Measurements from ENCODE around the gene KAZN. TPM values are rescaled to one million over a fixed set of nuclear protein-coding genes. Genes with fewer than 3 reads are reported as not detected.

Gene KAZN
- total and polyA plus RNA-seq, 3 donors from 2014 or later: 12.1 to 14.6 (median 13.8) TPM

DNA sequence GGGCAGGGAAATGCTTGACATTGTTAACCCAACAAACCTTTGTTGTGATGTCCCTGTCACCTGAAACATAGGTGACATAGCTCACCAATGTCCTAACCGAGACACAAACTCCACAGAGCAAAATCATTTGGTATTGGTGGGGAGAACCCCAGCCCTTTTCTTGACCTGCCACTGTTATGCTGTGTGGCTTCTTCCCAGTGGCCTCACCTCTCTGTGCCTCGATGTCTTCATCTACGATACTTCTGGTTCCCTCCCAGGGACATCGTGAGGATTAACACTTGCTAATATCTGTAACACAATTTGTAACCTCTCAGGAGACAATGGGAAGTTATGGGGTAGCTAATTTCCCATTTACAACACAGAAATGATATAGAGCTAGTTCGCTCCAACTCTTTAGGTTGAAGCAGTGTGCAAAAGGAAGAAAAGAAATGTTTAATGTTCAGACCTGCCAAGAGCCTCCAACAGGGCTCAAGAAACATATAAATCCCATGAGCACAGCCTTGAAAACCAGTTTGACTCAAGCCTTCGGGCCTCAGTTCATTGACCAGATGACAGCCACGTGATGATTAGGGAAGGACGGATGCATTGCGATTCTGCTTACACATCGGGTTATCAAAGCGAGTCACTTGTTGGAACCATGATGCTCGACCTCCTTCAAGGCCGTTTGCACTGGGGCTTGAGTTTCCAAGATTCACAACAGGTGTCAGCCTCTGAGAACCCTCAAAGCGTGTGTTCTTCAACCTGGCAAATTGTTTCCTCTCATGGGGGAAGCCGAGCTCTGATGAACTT is 517.3 kb downstream of the KAZN start:
- intact Hi-C loops (cut with DNase I; ENCODE audit: low total_unique reads): no loop called here
- WGBS, 2 donors: 88 to 95% methylated on average over 14 to 15 of the region's 15 CpGs
- no peak for TF ChIP-seq POLR2A (IDR thresholded peaks at IDR 0.05)
- TF ChIP-seq, protein P1, sequence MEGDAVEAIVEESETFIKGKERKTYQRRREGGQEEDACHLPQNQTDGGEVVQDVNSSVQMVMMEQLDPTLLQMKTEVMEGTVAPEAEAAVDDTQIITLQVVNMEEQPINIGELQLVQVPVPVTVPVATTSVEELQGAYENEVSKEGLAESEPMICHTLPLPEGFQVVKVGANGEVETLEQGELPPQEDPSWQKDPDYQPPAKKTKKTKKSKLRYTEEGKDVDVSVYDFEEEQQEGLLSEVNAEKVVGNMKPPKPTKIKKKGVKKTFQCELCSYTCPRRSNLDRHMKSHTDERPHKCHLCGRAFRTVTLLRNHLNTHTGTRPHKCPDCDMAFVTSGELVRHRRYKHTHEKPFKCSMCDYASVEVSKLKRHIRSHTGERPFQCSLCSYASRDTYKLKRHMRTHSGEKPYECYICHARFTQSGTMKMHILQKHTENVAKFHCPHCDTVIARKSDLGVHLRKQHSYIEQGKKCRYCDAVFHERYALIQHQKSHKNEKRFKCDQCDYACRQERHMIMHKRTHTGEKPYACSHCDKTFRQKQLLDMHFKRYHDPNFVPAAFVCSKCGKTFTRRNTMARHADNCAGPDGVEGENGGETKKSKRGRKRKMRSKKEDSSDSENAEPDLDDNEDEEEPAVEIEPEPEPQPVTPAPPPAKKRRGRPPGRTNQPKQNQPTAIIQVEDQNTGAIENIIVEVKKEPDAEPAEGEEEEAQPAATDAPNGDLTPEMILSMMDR (IDR thresholded peaks at IDR 0.05): no peak
- H3K27ac ChIP-seq: no peak overlapping the region
- no peaks in the 10 kb centered on the region for H3K9me3 ChIP-seq
- no peak for DNase-seq
- no peaks in the 10 kb centered on the region for H3K36me3 ChIP-seq (ENCODE audit: low read depth, missing control alignments)
- no peak overlapping the region for H3K4me3 ChIP-seq
- H3K4me1 ChIP-seq: peaks cover 15% of the 10 kb centered on the region
- H3K27me3 ChIP-seq: no peaks in the 10 kb centered on the region

DNA sequence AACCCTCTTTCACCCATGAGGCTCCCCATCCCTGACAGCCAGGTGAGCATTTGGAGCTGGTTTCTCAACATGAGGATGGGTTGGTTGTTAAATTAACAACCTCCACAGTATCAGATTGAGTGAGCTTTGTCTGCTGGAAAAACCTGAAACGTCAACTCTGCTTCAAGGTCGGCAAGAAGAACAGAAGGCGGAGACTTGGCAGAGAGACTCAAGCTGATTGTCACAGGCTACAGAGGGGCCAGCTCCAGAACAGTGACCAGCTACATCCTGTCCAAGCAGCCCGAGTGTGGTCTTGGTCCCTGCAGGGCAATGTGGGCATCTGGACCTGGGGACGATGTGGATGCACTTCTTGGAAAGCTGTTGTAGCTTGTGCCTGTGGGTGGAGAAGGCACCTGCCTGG is 518.5 kb downstream of the KAZN start:
- Histone ChIP-seq H3K27ac (peak overlapping the region in 1 of 2 donors; percentile 14), H3K9me3 (no peaks in the 10 kb centered on the region), H3K36me3 (ENCODE audit: low read depth, missing control alignments) (no peaks in the 10 kb centered on the region), H3K27me3 (no peaks in the 10 kb centered on the region), H3K4me3 (no peak overlapping the region), H3K4me1 (peaks cover 15% of the 10 kb centered on the region)
- intact Hi-C loops (cut with DNase I; ENCODE audit: low total_unique reads): no loop called here
- peak; percentile 87 for DNase-seq
- TF ChIP-seq, protein P1 (IDR thresholded peaks at IDR 0.05): no peak
- TF ChIP-seq POLR2A (IDR thresholded peaks at IDR 0.05): no peak
- WGBS, 2 donors: 17 to 49% methylated on average over 5 of the region's 5 CpGs

DNA sequence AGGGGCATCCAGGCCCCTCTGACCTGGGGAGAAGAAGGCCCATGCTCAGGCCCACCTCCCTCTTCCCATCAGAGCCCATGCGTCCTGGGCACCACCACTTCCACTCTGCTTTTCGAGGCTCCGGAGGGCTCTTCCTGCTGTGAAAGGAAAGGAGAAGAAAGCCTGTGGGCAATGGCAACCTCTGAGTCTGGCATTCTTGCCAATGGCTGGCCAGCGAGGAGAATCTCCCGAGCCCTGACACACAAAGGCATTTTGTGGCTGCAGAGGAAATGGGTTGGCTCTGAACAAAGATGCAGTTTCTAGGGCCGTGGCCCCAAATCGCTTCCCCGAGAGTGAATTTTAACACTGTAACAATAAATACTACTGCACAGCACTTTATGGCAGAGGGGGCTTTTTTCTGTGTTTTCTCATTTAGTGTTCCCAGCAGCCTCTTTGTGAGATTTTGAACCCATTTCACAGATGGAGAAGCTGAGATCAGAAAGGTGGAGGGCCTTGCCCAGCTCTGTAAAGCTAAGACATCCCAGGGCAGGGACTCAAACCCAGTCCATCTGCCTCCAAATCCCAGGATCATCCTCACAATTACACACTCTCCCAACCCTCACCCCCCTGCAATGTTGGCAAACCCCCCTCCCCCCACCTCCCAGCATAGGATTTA is 519.3 kb downstream of the KAZN start:
- Histone ChIP-seq H3K4me1 (peaks cover 15% of the 10 kb centered on the region), H3K27ac (peak overlapping the region in 1 of 2 donors; percentile 14), H3K9me3 (no peaks in the 10 kb centered on the region), H3K36me3 (ENCODE audit: low read depth, missing control alignments) (no peaks in the 10 kb centered on the region), H3K4me3 (no peak overlapping the region), H3K27me3 (no peaks in the 10 kb centered on the region)
- WGBS, 2 donors: 29 to 61% methylated on average over 4 to 7 of the region's 8 CpGs
- DNase-seq: no peak
- TF ChIP-seq POLR2A (IDR thresholded peaks at IDR 0.05): no peak
- TF ChIP-seq, protein P1 (IDR thresholded peaks at IDR 0.05): no peak
- intact Hi-C loops (cut with DNase I; ENCODE audit: low total_unique reads): no loop called here

DNA sequence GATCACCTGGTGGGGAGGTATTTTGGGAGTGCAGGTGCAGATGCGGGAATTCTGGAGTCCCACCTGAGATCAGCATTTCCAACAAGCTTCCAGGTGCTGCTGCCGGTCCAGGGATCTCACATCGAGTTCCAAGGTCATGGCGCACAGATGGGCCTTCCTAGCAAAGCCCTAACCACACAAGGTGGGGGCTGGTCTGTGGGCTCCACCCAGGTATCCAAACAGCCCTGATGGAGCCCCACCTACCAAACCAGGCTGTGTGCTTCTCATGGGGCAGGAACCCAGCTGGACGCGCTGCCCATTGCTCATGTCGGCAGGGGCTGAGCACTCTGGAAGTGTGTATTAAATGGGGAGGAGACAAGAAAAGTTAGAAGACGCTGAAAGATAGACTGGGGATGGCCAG is 520.1 kb downstream of the KAZN start:
- no peaks in the 10 kb centered on the region for H3K27me3 ChIP-seq
- H3K4me3 ChIP-seq: no peak overlapping the region
- intact Hi-C loops (cut with DNase I; ENCODE audit: low total_unique reads): no loop called here
- TF ChIP-seq, protein P1 (IDR thresholded peaks at IDR 0.05): no peak
- no peak for TF ChIP-seq POLR2A (IDR thresholded peaks at IDR 0.05)
- 87% methylated on average over 8 of the region's 8 CpGs; no CpG with 5 or more reads in 1 of the 2 donors for WGBS, 2 donors
- no peaks in the 10 kb centered on the region for H3K9me3 ChIP-seq
- DNase-seq: no peak
- no peak overlapping the region for H3K27ac ChIP-seq
- H3K4me1 ChIP-seq: peaks cover 15% of the 10 kb centered on the region
- H3K36me3 ChIP-seq (ENCODE audit: low read depth, missing control alignments): no peaks in the 10 kb centered on the region

Measured in testis (tissue), 3 donors.